Measurements from ENCODE around the gene HOXC4. TPM values are rescaled to one million over a fixed set of nuclear protein-coding genes. Genes with fewer than 3 reads are reported as not detected.
"Not testable (repeated sequence)": the region's sequence is repeated elsewhere in the genome, so short reads cannot be mapped to it uniquely, and the experiment has no call there.

The HOXC4 gene
- total RNA-seq, 1 experiment from 2014 or later = 9.7 TPM

GRCh38 chr12:54065677-54066076, 12.0 kb downstream of the HOXC4 start:
- Histone ChIP-seq H3K27me3 (ENCODE audit: low read length) (no peaks in the 10 kb centered on the region), H3K79me2 (ENCODE audit: low read length) (no peaks in the 10 kb centered on the region), H3K9me3 (ENCODE audit: low read length) (no peaks in the 10 kb centered on the region), H3K4me1 (ENCODE audit: low read length) (no peaks in the 10 kb centered on the region), H2AFZ (ENCODE audit: low read length) (no peak overlapping the region), H3K36me3 (ENCODE audit: insufficient read depth, low read length) (no peaks in the 10 kb centered on the region), H3K9ac (ENCODE audit: low read length) (no peak overlapping the region), H3K4me2 (ENCODE audit: low read depth, low read length, poor library complexity, severe bottlenecking) (no peak overlapping the region), H4K20me1 (ENCODE audit: insufficient read depth, low read depth, low read length) (no peaks in the 10 kb centered on the region), H3K27ac (ENCODE audit: low read length) (no peak overlapping the region), H3K4me3 (ENCODE audit: low read length) (no peak overlapping the region), H3K9me2 (replicated peaks; ENCODE audit: insufficient read depth, low read length) (no peaks in the 10 kb centered on the region)
- no peak for DNase-seq

- H3K4me3 ChIP-seq (ENCODE audit: low read length) = no peak overlapping the region
- no peak overlapping the region for H2AFZ ChIP-seq (ENCODE audit: low read length)
- no peak overlapping the region for H3K4me2 ChIP-seq (ENCODE audit: low read depth, low read length, poor library complexity, severe bottlenecking)
- no peaks in the 10 kb centered on the region for H3K4me1 ChIP-seq (ENCODE audit: low read length)
- H3K79me2 ChIP-seq (ENCODE audit: low read length) = no peaks in the 10 kb centered on the region
- no peak overlapping the region for H3K9ac ChIP-seq (ENCODE audit: low read length)
- H3K27me3 ChIP-seq (ENCODE audit: low read length) = no peaks in the 10 kb centered on the region
- H3K9me2 ChIP-seq (replicated peaks; ENCODE audit: insufficient read depth, low read length) = no peaks in the 10 kb centered on the region
- no peak for DNase-seq
- no peaks in the 10 kb centered on the region for H4K20me1 ChIP-seq (ENCODE audit: insufficient read depth, low read depth, low read length)
- no peaks in the 10 kb centered on the region for H3K36me3 ChIP-seq (ENCODE audit: insufficient read depth, low read length)
- H3K27ac ChIP-seq (ENCODE audit: low read length) = no peak overlapping the region
- H3K9me3 ChIP-seq (ENCODE audit: low read length) = no peaks in the 10 kb centered on the region
Observed at GRCh38 chr12:54066408-54066807, 12.8 kb downstream of the HOXC4 start.

- Histone ChIP-seq H4K20me1 (ENCODE audit: insufficient read depth, low read depth, low read length) (no peaks in the 10 kb centered on the region), H3K4me1 (ENCODE audit: low read length) (no peaks in the 10 kb centered on the region), H2AFZ (ENCODE audit: low read length) (no peak overlapping the region), H3K9ac (ENCODE audit: low read length) (no peak overlapping the region), H3K9me2 (replicated peaks; ENCODE audit: insufficient read depth, low read length) (no peaks in the 10 kb centered on the region), H3K9me3 (ENCODE audit: low read length) (no peaks in the 10 kb centered on the region), H3K4me2 (ENCODE audit: low read depth, low read length, poor library complexity, severe bottlenecking) (no peak overlapping the region), H3K27me3 (ENCODE audit: low read length) (no peaks in the 10 kb centered on the region), H3K4me3 (ENCODE audit: low read length) (no peak overlapping the region), H3K79me2 (ENCODE audit: low read length) (no peaks in the 10 kb centered on the region), H3K36me3 (ENCODE audit: insufficient read depth, low read length) (no peaks in the 10 kb centered on the region), H3K27ac (ENCODE audit: low read length) (no peak overlapping the region)
- no peak for DNase-seq
Observed at GRCh38 chr12:54068418-54069070, 14.9 kb downstream of the HOXC4 start.

GRCh38 chr12:54071942-54072341, 18.3 kb downstream of the HOXC4 start:
- DNase-seq = no peak
- Histone ChIP-seq H3K4me3 (ENCODE audit: low read length) (no peak overlapping the region), H4K20me1 (ENCODE audit: insufficient read depth, low read depth, low read length) (no peaks in the 10 kb centered on the region), H3K27me3 (ENCODE audit: low read length) (no peaks in the 10 kb centered on the region), H3K36me3 (ENCODE audit: insufficient read depth, low read length) (no peaks in the 10 kb centered on the region), H3K4me2 (ENCODE audit: low read depth, low read length, poor library complexity, severe bottlenecking) (no peak overlapping the region), H3K9me2 (replicated peaks; ENCODE audit: insufficient read depth, low read length) (no peaks in the 10 kb centered on the region), H2AFZ (ENCODE audit: low read length) (no peak overlapping the region), H3K9ac (ENCODE audit: low read length) (no peak overlapping the region), H3K27ac (ENCODE audit: low read length) (no peak overlapping the region), H3K9me3 (ENCODE audit: low read length) (no peaks in the 10 kb centered on the region), H3K79me2 (ENCODE audit: low read length) (no peaks in the 10 kb centered on the region), H3K4me1 (ENCODE audit: low read length) (no peaks in the 10 kb centered on the region)

GRCh38 chr12:54074308-54074707, 20.7 kb downstream of the HOXC4 start:
- H3K4me2 ChIP-seq (ENCODE audit: low read depth, low read length, poor library complexity, severe bottlenecking) = no peak overlapping the region
- H2AFZ ChIP-seq (ENCODE audit: low read length) = no peak overlapping the region
- no peaks in the 10 kb centered on the region for H3K9me2 ChIP-seq (replicated peaks; ENCODE audit: insufficient read depth, low read length)
- H3K9ac ChIP-seq (ENCODE audit: low read length) = no peak overlapping the region
- no peak for DNase-seq
- no peaks in the 10 kb centered on the region for H4K20me1 ChIP-seq (ENCODE audit: insufficient read depth, low read depth, low read length)
- no peaks in the 10 kb centered on the region for H3K79me2 ChIP-seq (ENCODE audit: low read length)
- no peaks in the 10 kb centered on the region for H3K4me1 ChIP-seq (ENCODE audit: low read length)
- H3K9me3 ChIP-seq (ENCODE audit: low read length) = no peaks in the 10 kb centered on the region
- H3K36me3 ChIP-seq (ENCODE audit: insufficient read depth, low read length) = no peaks in the 10 kb centered on the region
- H3K27me3 ChIP-seq (ENCODE audit: low read length) = no peaks in the 10 kb centered on the region
- H3K27ac ChIP-seq (ENCODE audit: low read length) = no peak overlapping the region
- H3K4me3 ChIP-seq (ENCODE audit: low read length) = no peak overlapping the region

- no peaks in the 10 kb centered on the region for H3K9me2 ChIP-seq (replicated peaks; ENCODE audit: insufficient read depth, low read length)
- no peaks in the 10 kb centered on the region for H3K4me1 ChIP-seq (ENCODE audit: low read length)
- no peak overlapping the region for H3K4me3 ChIP-seq (ENCODE audit: low read length)
- H3K36me3 ChIP-seq (ENCODE audit: insufficient read depth, low read length) = no peaks in the 10 kb centered on the region
- no peaks in the 10 kb centered on the region for H3K27me3 ChIP-seq (ENCODE audit: low read length)
- no peak overlapping the region for H3K9ac ChIP-seq (ENCODE audit: low read length)
- H3K9me3 ChIP-seq (ENCODE audit: low read length) = no peaks in the 10 kb centered on the region
- no peak for DNase-seq
- H4K20me1 ChIP-seq (ENCODE audit: insufficient read depth, low read depth, low read length) = no peaks in the 10 kb centered on the region
- no peaks in the 10 kb centered on the region for H3K79me2 ChIP-seq (ENCODE audit: low read length)
- H3K4me2 ChIP-seq (ENCODE audit: low read depth, low read length, poor library complexity, severe bottlenecking) = no peak overlapping the region
- no peak overlapping the region for H2AFZ ChIP-seq (ENCODE audit: low read length)
- no peak overlapping the region for H3K27ac ChIP-seq (ENCODE audit: low read length)
Observed at GRCh38 chr12:54075409-54075808, 21.8 kb downstream of the HOXC4 start.

GRCh38 chr12:54075974-54076373, 22.3 kb downstream of the HOXC4 start:
- Histone ChIP-seq H3K27me3 (ENCODE audit: low read length) (no peaks in the 10 kb centered on the region), H3K4me3 (ENCODE audit: low read length) (no peak overlapping the region), H2AFZ (ENCODE audit: low read length) (no peak overlapping the region), H3K79me2 (ENCODE audit: low read length) (no peaks in the 10 kb centered on the region), H3K9me3 (ENCODE audit: low read length) (no peaks in the 10 kb centered on the region), H3K27ac (ENCODE audit: low read length) (no peak overlapping the region), H3K9me2 (replicated peaks; ENCODE audit: insufficient read depth, low read length) (no peaks in the 10 kb centered on the region), H4K20me1 (ENCODE audit: insufficient read depth, low read depth, low read length) (no peaks in the 10 kb centered on the region), H3K4me2 (ENCODE audit: low read depth, low read length, poor library complexity, severe bottlenecking) (no peak overlapping the region), H3K9ac (ENCODE audit: low read length) (no peak overlapping the region), H3K36me3 (ENCODE audit: insufficient read depth, low read length) (no peaks in the 10 kb centered on the region), H3K4me1 (ENCODE audit: low read length) (no peaks in the 10 kb centered on the region)
- DNase-seq = no peak

GRCh38 chr12:54077843-54078242, 24.2 kb downstream of the HOXC4 start:
- not testable (repeated sequence) for DNase-seq; H3K4me3 ChIP-seq (ENCODE audit: low read length); H3K9me3 ChIP-seq (ENCODE audit: low read length); H3K4me1 ChIP-seq (ENCODE audit: low read length); H4K20me1 ChIP-seq (ENCODE audit: insufficient read depth, low read depth, low read length); H3K4me2 ChIP-seq (ENCODE audit: low read depth, low read length, poor library complexity, severe bottlenecking); H3K9me2 ChIP-seq (replicated peaks; ENCODE audit: insufficient read depth, low read length); H3K27me3 ChIP-seq (ENCODE audit: low read length); H3K27ac ChIP-seq (ENCODE audit: low read length); H3K36me3 ChIP-seq (ENCODE audit: insufficient read depth, low read length); H2AFZ ChIP-seq (ENCODE audit: low read length); H3K9ac ChIP-seq (ENCODE audit: low read length); H3K79me2 ChIP-seq (ENCODE audit: low read length)

- H3K9me3 ChIP-seq (ENCODE audit: low read length); H4K20me1 ChIP-seq (ENCODE audit: insufficient read depth, low read depth, low read length); H3K27me3 ChIP-seq (ENCODE audit: low read length); H3K79me2 ChIP-seq (ENCODE audit: low read length); H3K4me1 ChIP-seq (ENCODE audit: low read length); H3K27ac ChIP-seq (ENCODE audit: low read length); H3K9ac ChIP-seq (ENCODE audit: low read length); H3K4me2 ChIP-seq (ENCODE audit: low read depth, low read length, poor library complexity, severe bottlenecking); DNase-seq; H3K9me2 ChIP-seq (replicated peaks; ENCODE audit: insufficient read depth, low read length); H2AFZ ChIP-seq (ENCODE audit: low read length); H3K4me3 ChIP-seq (ENCODE audit: low read length); H3K36me3 ChIP-seq (ENCODE audit: insufficient read depth, low read length): not testable (repeated sequence)
Observed at GRCh38 chr12:54079115-54079514, 25.5 kb downstream of the HOXC4 start.

Measured in Karpas-422 (cell line).